Adipose tissue (tissue), 3 donors: ENCODE results near the gene HOXB4. TPM values are rescaled to one million over a fixed set of nuclear protein-coding genes. Genes with fewer than 3 reads are reported as not detected.
A peak's percentile ranks its signal among the peaks of the same experiment; 100 is the strongest.

Experiments used
- H3K27ac ChIP-seq: one replicate; pipeline ENCODE4 v1.5.1; 2013; ENCODE audit warnings: low read depth, low read length
- WGBS, 3 donors: extraction: QIAGEN DNeasy Blood & Tissue Kit; methylation state at CpG; one replicate each; pipeline ENCODE4 v1.1.7; 2013; 5-methylcytosine and 5-hydroxymethylcytosine counted together
- polyA plus RNA-seq, 3 donors: library from polyadenylated mRNA; stranded (reverse); fragments of 200-250 nt; gene quantifications; one replicate each; pipeline ENCODE4 v1.2.3, GENCODE V29; 2013
- donor health status: healthy with polysubstance abuse.
- donor health status: Bipolar disorder and iron deficiency.
- donor health status: healthy.

The HOXB4 gene
- polyA plus RNA-seq, 3 donors: 1.1 to 5.4 (median 3.6) TPM

GRCh38 chr17:48566717-48567116, 11.4 kb downstream of the HOXB4 start:
- H3K27ac ChIP-seq: no peak overlapping the region
- 33 to 57% (median 45%) methylated on average over 2 of the region's 2 CpGs for WGBS, 3 donors

GRCh38 chr17:48565925-48566710, 12.0 kb downstream of the HOXB4 start:
- H3K27ac ChIP-seq: no peak overlapping the region
- 41 to 80% (median 67%) methylated on average over 4 of the region's 4 CpGs for WGBS, 3 donors

GRCh38 chr17:48565022-48565554, 13.1 kb downstream of the HOXB4 start:
- 43 to 66% (median 55%) methylated on average over 2 of the region's 2 CpGs for WGBS, 3 donors
- no peak overlapping the region for H3K27ac ChIP-seq

- 7 to 15% (median 10%) methylated on average over 50 to 73 of the region's 73 CpGs for WGBS, 3 donors
- peak overlapping the region; percentile 31 for H3K27ac ChIP-seq
Observed at GRCh38 chr17:48564188-48565021, 13.7 kb downstream of the HOXB4 start.

- 12 to 51% (median 46%) methylated on average over 6 to 10 of the region's 10 CpGs for WGBS, 3 donors
- H3K27ac ChIP-seq: no peak overlapping the region
Observed at GRCh38 chr17:48563867-48564187, 14.3 kb downstream of the HOXB4 start.

- 51 to 78% (median 76%) methylated on average over 6 of the region's 6 CpGs for WGBS, 3 donors
- H3K27ac ChIP-seq: no peak overlapping the region
Observed at GRCh38 chr17:48563385-48563838, 14.7 kb downstream of the HOXB4 start.

- 36 to 68% (median 65%) methylated on average over 5 of the region's 5 CpGs for WGBS, 3 donors
- H3K27ac ChIP-seq: no peak overlapping the region
Observed at GRCh38 chr17:48562934-48563333, 15.2 kb downstream of the HOXB4 start.

GRCh38 chr17:48561884-48562810, 16.0 kb downstream of the HOXB4 start:
- no peak overlapping the region for H3K27ac ChIP-seq
- 29 to 66% (median 60%) methylated on average over 15 of the region's 15 CpGs for WGBS, 3 donors

GRCh38 chr17:48559840-48560817, 18.0 kb downstream of the HOXB4 start:
- 51 to 63% (median 58%) methylated on average over 14 of the region's 14 CpGs for WGBS, 3 donors
- H3K27ac ChIP-seq: no peak overlapping the region

- no peak overlapping the region for H3K27ac ChIP-seq
- 39 to 70% (median 67%) methylated on average over 16 of the region's 16 CpGs for WGBS, 3 donors
Observed at GRCh38 chr17:48559122-48559839, 18.9 kb downstream of the HOXB4 start.

GRCh38 chr17:48558831-48559121, 19.4 kb downstream of the HOXB4 start:
- WGBS, 3 donors: 56 to 80% (median 70%) methylated on average over 2 of the region's 2 CpGs
- H3K27ac ChIP-seq: no peak overlapping the region

- no peak overlapping the region for H3K27ac ChIP-seq
- 40 to 64% (median 64%) methylated on average over 13 of the region's 13 CpGs for WGBS, 3 donors
Observed at GRCh38 chr17:48558057-48558830, 19.9 kb downstream of the HOXB4 start.

GRCh38 chr17:48556576-48557401, 21.4 kb downstream of the HOXB4 start:
- 45 to 57% (median 48%) methylated on average over 7 of the region's 7 CpGs for WGBS, 3 donors
- H3K27ac ChIP-seq: no peak overlapping the region

GRCh38 chr17:48556229-48556575, 21.9 kb downstream of the HOXB4 start:
- H3K27ac ChIP-seq: no peak overlapping the region
- 56 to 72% (median 61%) methylated on average over 5 of the region's 5 CpGs for WGBS, 3 donors
